Kasumi-1 (cell line): Measurements from ENCODE around the gene ETV7.
"Not testable (repeated sequence)": the region's sequence is repeated elsewhere in the genome, so short reads cannot be mapped to it uniquely, and the experiment has no call there.

Experiments used
- DNase-seq, 2 experiments: peaks; one replicate each; lab custom pipeline; 2025; lab: John Stamatoyannopoulos, UW

ETV7 gene

DNA sequence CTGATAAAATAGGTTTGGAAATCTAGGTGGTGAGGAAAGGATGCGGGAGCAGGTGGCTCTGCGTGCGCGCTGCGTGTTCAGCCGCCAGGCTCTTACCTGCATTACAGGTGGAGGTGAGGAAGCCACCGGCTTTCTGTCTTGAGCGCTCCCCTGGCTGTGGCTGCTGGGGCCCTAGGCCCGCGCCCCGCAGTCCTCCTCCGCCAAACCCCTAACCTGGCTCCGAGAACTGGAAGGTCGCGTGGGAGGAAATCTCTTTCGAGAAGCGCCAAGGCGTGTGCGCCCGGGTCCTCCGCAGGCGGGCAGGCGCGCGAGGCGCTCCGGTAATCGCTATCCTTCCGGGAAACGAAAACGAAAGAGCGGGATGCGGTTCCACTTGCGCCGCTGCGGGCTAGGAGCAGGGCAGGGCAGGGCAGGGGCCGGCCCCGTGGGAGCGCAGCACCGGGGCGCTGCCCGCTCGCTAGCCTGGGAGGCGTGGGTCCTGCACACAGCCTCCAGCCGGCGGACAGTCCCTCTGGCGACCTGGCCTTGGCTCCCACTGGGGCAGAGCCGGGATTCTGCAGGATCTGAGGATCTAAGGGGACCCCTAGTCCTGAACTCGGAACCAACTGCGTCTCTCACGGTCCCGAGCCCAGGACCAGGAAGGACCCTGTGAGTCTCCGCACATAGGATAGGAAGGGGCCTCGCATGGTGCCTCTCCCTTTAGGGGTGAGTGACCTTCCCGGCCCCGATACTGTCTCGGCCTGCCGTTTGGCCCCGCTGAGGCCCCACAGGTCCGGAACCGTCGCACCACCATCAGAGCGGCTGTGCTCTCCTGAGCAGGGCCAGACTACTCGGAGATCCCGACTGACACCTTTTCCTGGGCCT lies at the start of gene ETV7:
TSS of gene ETV7 (minus strand) at position 230 of the 864 bp plus-strand sequence. CDS start at position 102, 128 bp downstream.
- DNase-seq: no peak

DNA sequence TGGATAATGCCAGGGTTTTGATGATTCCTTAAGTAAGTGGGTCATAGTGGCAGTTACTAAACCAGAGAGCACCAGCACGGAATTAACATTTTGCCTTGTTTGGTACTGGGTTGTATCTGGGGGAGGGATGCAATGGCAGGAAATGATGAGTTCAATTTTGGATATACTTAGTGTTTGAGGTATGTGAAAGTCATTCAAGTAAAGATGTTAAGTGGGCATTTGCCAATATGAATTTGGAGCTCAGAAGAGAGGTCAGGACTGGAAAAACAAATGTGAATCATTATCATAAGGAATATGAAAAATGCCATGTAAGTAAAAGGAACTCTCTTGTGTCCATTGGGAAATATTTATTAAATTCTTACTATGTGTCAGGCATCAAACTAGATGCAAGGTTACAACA lies 49.0 kb upstream of the ETV7 start:
- no peak for DNase-seq

GRCh38 chr6:36432151-36432671 lies 44.7 kb upstream of the ETV7 start:
- DNase-seq: no peak

- no peak for DNase-seq
These were observed 43.7 kb upstream of the ETV7 start for GRCh38 chr6:36431197-36431596.

DNA sequence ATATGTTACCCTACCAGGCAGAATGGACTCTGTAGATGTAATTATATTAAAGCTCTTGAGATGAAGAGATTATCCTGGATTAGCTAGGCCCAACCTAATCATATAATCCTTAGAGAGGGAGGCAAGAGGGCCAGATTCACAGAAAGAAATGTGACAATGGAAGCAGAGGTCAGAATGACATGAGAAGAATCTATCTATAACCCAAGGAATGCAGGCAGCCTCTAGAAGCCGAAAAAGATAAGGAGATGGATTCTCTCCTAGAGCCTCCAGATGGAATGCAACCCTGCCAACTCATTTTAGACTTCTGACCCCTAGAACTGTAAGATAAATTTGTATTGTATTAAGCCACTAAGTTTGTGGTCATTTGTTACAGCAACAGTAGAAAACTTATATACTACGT lies 42.9 kb upstream of the ETV7 start:
- no peak for DNase-seq

- DNase-seq: no peak
These were observed 41.4 kb upstream of the ETV7 start for GRCh38 chr6:36428911-36429310.

DNA sequence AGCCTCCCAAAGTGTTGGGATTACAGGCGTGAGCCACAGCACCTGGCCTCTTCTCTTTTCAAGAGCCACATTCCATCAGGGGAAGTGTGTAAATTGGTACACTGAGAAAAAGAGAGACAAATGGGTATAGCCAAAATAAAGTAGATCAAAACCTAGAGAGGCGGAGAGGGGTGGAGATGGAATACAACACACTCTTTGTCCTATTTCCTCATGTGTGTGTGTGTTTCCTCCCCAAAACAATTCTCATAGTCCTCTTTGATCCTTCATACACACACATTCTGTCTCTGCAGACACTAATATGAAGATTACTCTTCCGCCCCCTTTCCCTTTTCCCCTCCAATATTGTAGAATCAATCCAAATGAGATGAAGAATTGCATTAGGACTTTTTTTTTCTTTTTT lies 39.2 kb upstream of the ETV7 start:
- DNase-seq: no peak

DNA sequence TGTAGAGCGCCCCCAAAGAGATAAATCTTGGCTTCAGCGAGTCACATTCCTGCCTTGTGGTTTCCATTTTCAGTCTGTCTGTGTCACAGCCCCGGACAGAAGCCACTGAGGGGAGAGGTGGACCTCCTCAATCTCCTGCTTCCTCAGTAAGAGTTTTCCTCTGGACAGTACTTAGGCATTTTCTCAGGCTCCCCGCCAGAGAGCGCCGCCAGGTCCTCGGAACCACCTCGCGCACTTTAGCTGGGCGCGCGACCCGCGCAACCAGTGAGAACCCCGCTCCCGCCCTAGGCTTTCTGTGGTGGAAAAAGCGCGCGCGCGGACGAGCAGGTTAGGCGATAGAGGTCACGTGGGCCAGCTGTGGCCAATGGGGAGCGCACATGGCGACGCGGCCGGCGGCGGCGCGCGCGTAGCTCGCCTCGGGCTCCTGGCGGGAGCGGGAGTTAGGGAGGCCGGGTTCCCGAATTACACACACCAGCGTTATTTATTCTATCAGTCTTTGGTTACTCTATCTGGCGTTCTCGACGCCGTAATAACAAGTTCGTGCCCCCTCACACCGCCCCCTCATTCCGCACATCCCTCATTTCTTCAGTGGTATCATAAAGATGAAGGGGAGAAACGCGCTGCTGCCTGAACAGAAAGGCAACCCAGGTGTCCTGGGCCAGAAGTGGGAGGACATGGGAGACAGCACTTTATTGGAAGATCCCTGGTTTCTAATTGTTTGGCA lies 35.8 kb upstream of the ETV7 start:
- peak; percentile 96 to 98 for DNase-seq

- no peak for DNase-seq
These were observed 35.2 kb upstream of the ETV7 start for GRCh38 chr6:36422714-36423100.

DNA sequence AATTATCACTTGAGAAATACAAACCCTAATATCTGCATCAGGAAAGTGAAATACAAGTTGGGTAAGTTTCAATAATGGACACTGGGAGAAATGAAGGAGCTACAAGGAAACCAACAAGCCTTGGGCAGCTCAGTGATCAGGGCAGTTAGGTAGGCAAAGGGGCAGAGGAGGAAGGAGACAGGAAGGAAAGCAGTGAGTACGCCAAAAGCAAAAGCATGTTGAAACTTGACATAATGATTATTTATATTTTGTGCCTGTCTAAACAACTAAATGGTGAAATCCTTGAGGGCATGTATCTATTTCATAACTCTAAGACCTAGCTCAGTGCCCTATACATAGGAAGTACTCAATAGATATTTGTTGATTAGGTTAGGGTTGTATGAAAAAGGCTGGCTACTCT lies 31.8 kb upstream of the ETV7 start:
- no peak for DNase-seq

DNA sequence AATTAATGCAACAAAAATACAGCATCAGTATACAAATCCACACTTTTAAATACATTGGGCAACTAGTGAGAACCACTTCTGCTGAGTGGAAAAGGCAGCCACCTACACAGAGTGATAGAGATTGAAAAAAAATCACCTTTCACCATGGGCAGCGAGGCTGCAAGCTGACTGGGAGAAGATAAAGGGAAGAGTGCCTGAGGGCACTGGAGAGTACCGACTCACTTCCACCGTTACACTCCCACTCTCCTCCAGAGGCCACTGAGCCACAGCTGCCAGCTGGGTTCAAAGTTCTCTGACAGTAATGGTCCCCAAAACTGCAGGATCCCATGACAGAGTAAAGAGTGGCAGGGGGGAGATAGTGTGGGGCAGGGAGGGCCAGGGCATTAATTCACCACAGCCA lies 31.1 kb upstream of the ETV7 start:
- no peak for DNase-seq

DNA sequence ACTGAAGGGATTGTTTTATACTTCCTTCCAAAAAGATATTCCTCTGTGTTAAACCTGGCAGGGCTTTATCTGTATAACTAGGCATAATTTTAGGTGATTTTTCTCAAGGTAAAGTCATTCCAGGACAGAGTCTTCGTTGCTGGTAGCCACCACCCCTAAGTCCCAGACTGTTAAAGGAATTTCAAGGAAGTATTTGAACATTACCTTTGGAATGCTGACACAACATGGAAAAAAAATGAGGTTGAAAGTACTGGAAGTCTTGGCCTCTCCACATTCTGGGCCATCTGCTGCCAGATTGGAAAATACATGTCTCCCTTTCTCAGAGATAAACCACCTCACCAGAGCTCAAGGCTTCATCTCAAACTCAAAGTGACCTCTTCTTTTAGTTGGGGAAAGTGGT lies 27.0 kb upstream of the ETV7 start:
- no peak for DNase-seq

GRCh38 chr6:36413489-36414480 lies 26.3 kb upstream of the ETV7 start:
- no peak for DNase-seq

DNA sequence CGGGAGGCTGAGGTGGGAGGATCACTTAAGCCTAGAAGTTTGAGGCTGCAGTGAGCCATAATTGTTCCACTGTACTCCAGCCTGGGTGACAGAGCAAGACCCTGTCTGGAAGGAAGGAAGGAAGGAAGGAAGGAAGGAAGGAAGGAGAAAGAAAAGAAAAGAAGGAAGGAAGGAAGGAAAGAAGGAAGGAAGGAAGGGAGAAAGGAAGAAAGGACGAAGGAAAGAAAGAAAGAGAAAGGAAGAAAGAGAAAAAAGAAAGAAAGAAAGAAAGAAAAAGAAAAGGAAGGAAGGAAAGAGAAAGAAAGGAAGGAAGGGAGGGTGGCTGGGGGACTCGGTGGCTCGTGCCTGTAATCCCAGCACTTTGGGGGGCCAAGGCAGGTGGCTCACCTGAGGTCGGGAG lies 22.2 kb upstream of the ETV7 start:
- not testable (repeated sequence) for DNase-seq

GRCh38 chr6:36404164-36404563 lies 16.7 kb upstream of the ETV7 start:
- DNase-seq: no peak

DNA sequence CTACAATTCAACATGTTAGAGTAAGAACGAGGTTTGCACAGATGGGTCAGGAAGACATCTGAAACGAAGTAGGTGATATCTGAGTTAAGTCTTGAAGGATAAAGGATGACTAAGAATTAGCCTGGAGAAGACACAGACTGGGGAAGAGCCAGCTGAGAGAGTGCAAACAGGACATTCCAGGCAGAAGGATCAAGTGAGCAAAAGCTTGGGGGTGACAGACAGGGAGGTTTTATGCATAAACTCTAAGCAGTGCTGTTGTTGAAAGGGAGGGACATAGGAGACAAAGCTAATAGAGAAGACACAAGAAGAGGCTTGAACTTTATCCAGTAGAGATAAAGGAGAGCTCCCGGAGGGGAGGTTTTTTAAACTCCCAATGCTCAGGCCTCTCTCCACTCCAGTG lies 15.0 kb upstream of the ETV7 start:
- no peak for DNase-seq

GRCh38 chr6:36399970-36400369 lies 12.5 kb upstream of the ETV7 start:
- no peak for DNase-seq

DNA sequence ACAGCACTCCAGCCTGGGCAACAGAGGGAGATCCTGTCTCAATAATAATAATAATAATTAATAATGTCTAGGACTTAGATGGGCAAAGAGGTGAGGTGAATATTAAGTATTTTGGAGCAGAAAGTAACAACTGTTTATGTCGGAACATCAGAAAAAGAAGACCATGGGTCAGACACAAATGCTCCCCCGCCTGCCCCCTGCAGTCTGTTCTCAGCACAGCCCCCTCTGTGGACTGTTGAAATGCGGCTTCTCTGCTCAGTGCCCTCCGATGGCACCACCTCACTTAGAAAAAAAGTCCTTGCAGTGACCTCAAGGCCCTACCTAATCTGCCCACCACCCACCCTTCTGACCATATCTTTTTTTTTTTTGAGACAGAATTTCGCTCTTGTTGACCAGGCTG lies 5.2 kb upstream of the ETV7 start:
- no peak for DNase-seq

GRCh38 chr6:36389353-36389752 lies 1.9 kb upstream of the ETV7 start:
- DNase-seq: no peak

GRCh38 chr6:36386495-36387439 lies 702 bp downstream of the ETV7 start:
- DNase-seq: peak in 1 of 2 experiments; percentile 1

- DNase-seq: no peak
These were observed 3.4 kb downstream of the ETV7 start for GRCh38 chr6:36384095-36384494.
